ENCODE data around the gene DNAH5.

Gene DNAH5

GRCh38 chr5:13917061-13917460, 27.4 kb downstream of the DNAH5 start:
- TF ChIP-seq MAX (IDR thresholded peaks at IDR 0.05; ENCODE audit: low read depth, low read length), result no peak
- TF ChIP-seq MYC (IDR thresholded peaks at IDR 0.05; ENCODE audit: low read depth, low read length), result no peak
- no peak for TF ChIP-seq CTCF (IDR thresholded peaks at IDR 0.05; ENCODE audit: low read depth, low read length)
- TF ChIP-seq POLR2A (IDR thresholded peaks at IDR 0.05; ENCODE audit: extremely low read depth, insufficient read length), result no peak

GRCh38 chr5:13913962-13914361, 30.5 kb downstream of the DNAH5 start:
- H3K4me3 ChIP-seq (ENCODE audit: low read depth, low read length), result no peak overlapping the region
- no peak for TF ChIP-seq POLR2A (IDR thresholded peaks at IDR 0.05; ENCODE audit: extremely low read depth, insufficient read length)
- no peak for DNase-seq (ENCODE audit: low read depth)

More at GRCh38 chr5:13917061-13917460, 27.4 kb downstream of the DNAH5 start:
- DNase-seq (ENCODE audit: low read depth), result no peak
- no peak overlapping the region for H3K4me3 ChIP-seq (ENCODE audit: low read depth, low read length)

GRCh38 chr5:13910637-13911288, 33.7 kb downstream of the DNAH5 start:
- TF ChIP-seq CTCF (IDR thresholded peaks at IDR 0.05; ENCODE audit: low read depth, low read length), result no peak
- no peak for TF ChIP-seq POLR2A (IDR thresholded peaks at IDR 0.05; ENCODE audit: extremely low read depth, insufficient read length)
- no peak for TF ChIP-seq MAX (IDR thresholded peaks at IDR 0.05; ENCODE audit: low read depth, low read length)
- no peak for TF ChIP-seq MYC (IDR thresholded peaks at IDR 0.05; ENCODE audit: low read depth, low read length)
- H3K4me3 ChIP-seq (ENCODE audit: low read depth, low read length), result no peak overlapping the region
- DNase-seq (ENCODE audit: low read depth), result no peak

- DNase-seq (ENCODE audit: low read depth), result no peak
- H3K4me3 ChIP-seq (ENCODE audit: low read depth, low read length), result no peak overlapping the region
- TF ChIP-seq MAX (IDR thresholded peaks at IDR 0.05; ENCODE audit: low read depth, low read length), result no peak
- TF ChIP-seq CTCF (IDR thresholded peaks at IDR 0.05; ENCODE audit: low read depth, low read length), result no peak
- no peak for TF ChIP-seq POLR2A (IDR thresholded peaks at IDR 0.05; ENCODE audit: extremely low read depth, insufficient read length)
- no peak for TF ChIP-seq MYC (IDR thresholded peaks at IDR 0.05; ENCODE audit: low read depth, low read length)
Measured at GRCh38 chr5:13910201-13910600, 34.3 kb downstream of the DNAH5 start.

GRCh38 chr5:13909271-13909670, 35.2 kb downstream of the DNAH5 start:
- H3K4me3 ChIP-seq (ENCODE audit: low read depth, low read length), result no peak overlapping the region
- TF ChIP-seq MYC (IDR thresholded peaks at IDR 0.05; ENCODE audit: low read depth, low read length), result no peak
- no peak for TF ChIP-seq MAX (IDR thresholded peaks at IDR 0.05; ENCODE audit: low read depth, low read length)
- TF ChIP-seq POLR2A (IDR thresholded peaks at IDR 0.05; ENCODE audit: extremely low read depth, insufficient read length), result no peak
- TF ChIP-seq CTCF (IDR thresholded peaks at IDR 0.05; ENCODE audit: low read depth, low read length), result no peak
- no peak for DNase-seq (ENCODE audit: low read depth)

- no peak for TF ChIP-seq MYC (IDR thresholded peaks at IDR 0.05; ENCODE audit: low read depth, low read length)
- TF ChIP-seq MAX (IDR thresholded peaks at IDR 0.05; ENCODE audit: low read depth, low read length), result no peak
- no peak for TF ChIP-seq CTCF (IDR thresholded peaks at IDR 0.05; ENCODE audit: low read depth, low read length)
- TF ChIP-seq POLR2A (IDR thresholded peaks at IDR 0.05; ENCODE audit: extremely low read depth, insufficient read length), result no peak
- no peak for DNase-seq (ENCODE audit: low read depth)
Measured at GRCh38 chr5:13898569-13898968, 45.9 kb downstream of the DNAH5 start.

More at GRCh38 chr5:13898569-13898968, 45.9 kb downstream of the DNAH5 start:
- no peak overlapping the region for H3K4me3 ChIP-seq (ENCODE audit: low read depth, low read length)

All from NB4 (cell line).